Neural cell (in vitro differentiated cells): ENCODE results near the gene IPO11. TPM values are rescaled to one million over a fixed set of nuclear protein-coding genes. Genes with fewer than 3 reads are reported as not detected.

Experiments used
- H2AFZ ChIP-seq: fragments of 200-600, 300-800 bp; sonication (generic), shearing (Covaris generic); 2 replicates; pipeline ENCODE4 v1.6.0; 2014; ENCODE audit warnings: low read depth, mild to moderate bottlenecking, antibody characterized with exemption, low read length, moderate library complexity
- H3F3A ChIP-seq: fragments of 200-600 bp; shearing (Covaris generic); 2 replicates; pipeline ENCODE4 v1.6.1; 2016; ENCODE audit warnings: mild to moderate bottlenecking, moderate library complexity, mixed read lengths, antibody characterized with exemption, low read length; ENCODE audit not compliant: insufficient read depth, poor library complexity, severe bottlenecking
- H3K27ac ChIP-seq: fragments of 200-600, 300-800 bp; sonication (generic), shearing (Covaris generic); 2 replicates; pipeline ENCODE4 v1.5.1; 2014; ENCODE audit warnings: mild to moderate bottlenecking, low read length, moderate library complexity
- H3K27me3 ChIP-seq: fragments of 300-800, 200-600 bp; sonication (generic), shearing (Covaris generic); 2 replicates; pipeline ENCODE4 v1.6.0; 2014; ENCODE audit warnings: mild to moderate bottlenecking, low read depth, low read length, moderate library complexity; ENCODE audit not compliant: insufficient read depth
- H3K36me3 ChIP-seq: fragments of 300-800, 200-600 bp; sonication (generic), shearing (Covaris generic); 2 replicates; pipeline ENCODE4 v1.5.1; 2014; ENCODE audit warnings: mild to moderate bottlenecking, antibody characterized with exemption, low read length, moderate library complexity; ENCODE audit not compliant: insufficient read depth
- H3K4me2 ChIP-seq: fragments of 300-800, 200-600 bp; sonication (generic), shearing (Covaris generic); 2 replicates; pipeline ENCODE4 v1.6.0; 2014; ENCODE audit warnings: mild to moderate bottlenecking, low read length
- H3K4me3 ChIP-seq: fragments of 300-800, 200-600 bp; sonication (generic), shearing (Covaris generic); 2 replicates; pipeline ENCODE4 v1.5.1; 2014; ENCODE audit warnings: mild to moderate bottlenecking, low read length, moderate library complexity
- H3K79me2 ChIP-seq: fragments of 200-600 bp; shearing (Covaris generic); replicated peaks from 2 replicates; pipeline ENCODE4 v1.6.0; 2014; ENCODE audit warnings: mild to moderate bottlenecking, low read length, moderate library complexity; ENCODE audit not compliant: insufficient read depth
- H3K9ac ChIP-seq: fragments of 300-800, 200-600 bp; sonication (generic), shearing (Covaris generic); 2 replicates; pipeline ENCODE4 v1.6.1; 2016; ENCODE audit warnings: mild to moderate bottlenecking, low read length, mixed read lengths
- H3K9me2 ChIP-seq: fragments of 200-600 bp; shearing (Covaris generic); 2 replicates; pipeline ENCODE4 v1.6.1; 2016; ENCODE audit warnings: mild to moderate bottlenecking, low read length, mixed read lengths; ENCODE audit not compliant: insufficient read depth
- H3K9me3 ChIP-seq: fragments of 200-600, 300-800 bp; sonication (generic), shearing (Covaris generic); 2 replicates; pipeline ENCODE4 v1.6.1; 2016; ENCODE audit warnings: mild to moderate bottlenecking, mixed run types, low read length, moderate library complexity, mixed read lengths
- H4K20me1 ChIP-seq: fragments of 200-600 bp; shearing (Covaris generic); 2 replicates; pipeline ENCODE4 v1.6.1; 2016; ENCODE audit warnings: mild to moderate bottlenecking, mixed run types; ENCODE audit not compliant: insufficient read depth
- CTCF ChIP-seq: fragments of 450-650 bp; IDR thresholded peaks from 2 replicates; pipeline ENCODE4 v1.5.1; 2014; ENCODE audit warnings: antibody characterized with exemption, mild to moderate bottlenecking, moderate library complexity; ENCODE audit not compliant: poor library complexity, severe bottlenecking
- EP300 ChIP-seq: fragments of 450-650 bp; conservative IDR thresholded peaks from 2 replicates; pipeline ENCODE4 v1.6.1; 2014; ENCODE audit warnings: antibody characterized with exemption, mild to moderate bottlenecking, moderate library complexity; ENCODE audit not compliant: poor library complexity, severe bottlenecking
- EZH2 ChIP-seq: fragments of 200-600, 300-800 bp; shearing (Covaris generic), sonication (generic); IDR thresholded peaks from 2 replicates; pipeline ENCODE4 v1.6.1; 2014; ENCODE audit warnings: antibody characterized with exemption, low read length, borderline replicate concordance, mild to moderate bottlenecking; ENCODE audit not compliant: insufficient read depth, poor library complexity, severe bottlenecking
- MXI1 ChIP-seq: fragments of 450-650 bp; conservative IDR thresholded peaks from 2 replicates; pipeline ENCODE4 v1.6.1; 2014; ENCODE audit warnings: antibody characterized with exemption, mild to moderate bottlenecking; ENCODE audit not compliant: poor library complexity, severe bottlenecking
- POLR2AphosphoS5 ChIP-seq: IDR thresholded peaks from 2 replicates; pipeline ENCODE4 v1.6.1; 2012
- RAD21 ChIP-seq: fragments of 450-650 bp; conservative IDR thresholded peaks from 2 replicates; pipeline ENCODE4 v1.6.1; 2014; ENCODE audit warnings: antibody characterized with exemption, mild to moderate bottlenecking, moderate library complexity
- REST ChIP-seq: IDR thresholded peaks from 2 replicates; pipeline ENCODE4 v1.6.1; 2012; ENCODE audit warnings: borderline replicate concordance
- SMC3 ChIP-seq: fragments of 450-650 bp; conservative IDR thresholded peaks from 2 replicates; pipeline ENCODE4 v1.6.1; 2014; ENCODE audit warnings: antibody characterized with exemption, mild to moderate bottlenecking, moderate library complexity; ENCODE audit not compliant: poor library complexity
- TAF1 ChIP-seq: IDR thresholded peaks from 2 replicates; pipeline ENCODE4 v1.6.1; 2012; ENCODE audit warnings: low read depth
- polyA plus RNA-seq: library from polyadenylated mRNA; depleted of rRNA; stranded (reverse); fragments of >200 nt; gene quantifications from 2 replicates; pipeline ENCODE4 v1.2.3, GENCODE V29; 2014

Gene IPO11
- polyA plus RNA-seq, 1 donor from 2014 or later: 12.5 TPM

GRCh38 chr5:62614355-62614754 lies 201.8 kb downstream of the IPO11 start:
- H3K9ac ChIP-seq: no peak overlapping the region
- no peak overlapping the region for H3K4me3 ChIP-seq
- H3K79me2 ChIP-seq: no peaks in the 10 kb centered on the region
- no peaks in the 10 kb centered on the region for H3F3A ChIP-seq
- H3K9me2 ChIP-seq: no peaks in the 10 kb centered on the region
- H3K4me2 ChIP-seq: no peak overlapping the region
- H3K9me3 ChIP-seq: no peaks in the 10 kb centered on the region
- H2AFZ ChIP-seq: no peak overlapping the region
- H3K27ac ChIP-seq: no peak overlapping the region
- TF ChIP-seq CTCF: no peak
- no peak for TF ChIP-seq SMC3
- no peak for TF ChIP-seq EZH2
- TF ChIP-seq REST: no peak
- no peak for TF ChIP-seq MXI1
- TF ChIP-seq POLR2AphosphoS5: no peak
- TF ChIP-seq RAD21: no peak
- no peak for TF ChIP-seq EP300
- no peak for TF ChIP-seq TAF1
- H3K27me3 ChIP-seq: no peaks in the 10 kb centered on the region
- H4K20me1 ChIP-seq: no peaks in the 10 kb centered on the region
- H3K36me3 ChIP-seq: no peaks in the 10 kb centered on the region

GRCh38 chr5:62616615-62617277 lies 204.2 kb downstream of the IPO11 start:
- H3K36me3 ChIP-seq: no peaks in the 10 kb centered on the region
- no peaks in the 10 kb centered on the region for H4K20me1 ChIP-seq
- H3K9ac ChIP-seq: no peak overlapping the region
- no peaks in the 10 kb centered on the region for H3K9me2 ChIP-seq
- no peak overlapping the region for H3K4me3 ChIP-seq
- no peaks in the 10 kb centered on the region for H3K79me2 ChIP-seq
- H3K9me3 ChIP-seq: no peaks in the 10 kb centered on the region
- no peak overlapping the region for H2AFZ ChIP-seq
- no peaks in the 10 kb centered on the region for H3K27me3 ChIP-seq
- H3F3A ChIP-seq: no peaks in the 10 kb centered on the region
- no peak for TF ChIP-seq POLR2AphosphoS5
- no peak for TF ChIP-seq EZH2
- no peak for TF ChIP-seq MXI1
- TF ChIP-seq REST: no peak
- no peak for TF ChIP-seq CTCF
- TF ChIP-seq EP300: no peak
- TF ChIP-seq SMC3: no peak
- no peak for TF ChIP-seq RAD21
- TF ChIP-seq TAF1: no peak
- H3K27ac ChIP-seq: no peak overlapping the region
- no peak overlapping the region for H3K4me2 ChIP-seq
